Osteocyte (in vitro differentiated cells): ENCODE measurements around the gene GDA. TPM values are rescaled to one million over a fixed set of nuclear protein-coding genes. Genes with fewer than 3 reads are reported as not detected.

Experiments used
- DNase-seq: peaks from one replicate; pipeline ENCODE4 v3.0.0; 2021; ENCODE audit warnings: mixed read lengths; ENCODE audit not compliant: unreplicated experiment; ENCODE audit errors: extremely low spot score
- H3K27ac Mint-ChIP-seq: one replicate; pipeline ENCODE4 v1.8.0; 2021; ENCODE audit warnings: mild to moderate bottlenecking, mixed read lengths; ENCODE audit not compliant: unreplicated experiment
- H3K27me3 Mint-ChIP-seq: one replicate; pipeline ENCODE4 v1.8.0; 2021; ENCODE audit warnings: mixed read lengths; ENCODE audit not compliant: unreplicated experiment
- H3K36me3 Mint-ChIP-seq: one replicate; pipeline ENCODE4 v1.8.0; 2021; ENCODE audit warnings: mixed read lengths; ENCODE audit not compliant: unreplicated experiment
- H3K4me1 Mint-ChIP-seq: one replicate; pipeline ENCODE4 v1.8.0; 2021; ENCODE audit warnings: mixed read lengths; ENCODE audit not compliant: unreplicated experiment
- H3K4me3 Mint-ChIP-seq: one replicate; pipeline ENCODE4 v1.8.0; 2021; ENCODE audit warnings: mild to moderate bottlenecking, moderate library complexity, mixed read lengths; ENCODE audit not compliant: unreplicated experiment
- H3K9me3 Mint-ChIP-seq: one replicate; pipeline ENCODE4 v1.8.0; 2021; ENCODE audit warnings: mixed read lengths; ENCODE audit not compliant: unreplicated experiment
- total RNA-seq: library from RNA; stranded (reverse); gene quantifications from 2 replicates; pipeline ENCODE4 v1.2.1, GENCODE V29; 2021
- TF ChIP-seq, protein P1 (sequence below): fragments of 200-600 bp; sonication (generic); IDR thresholded peaks from 2 replicates; pipeline ENCODE4 v1.5.0; 2021; ENCODE audit warnings: antibody characterized with exemption, mild to moderate bottlenecking, moderate library complexity

Gene GDA
- total RNA-seq, 1 donor from 2014 or later, result not detected

DNA sequence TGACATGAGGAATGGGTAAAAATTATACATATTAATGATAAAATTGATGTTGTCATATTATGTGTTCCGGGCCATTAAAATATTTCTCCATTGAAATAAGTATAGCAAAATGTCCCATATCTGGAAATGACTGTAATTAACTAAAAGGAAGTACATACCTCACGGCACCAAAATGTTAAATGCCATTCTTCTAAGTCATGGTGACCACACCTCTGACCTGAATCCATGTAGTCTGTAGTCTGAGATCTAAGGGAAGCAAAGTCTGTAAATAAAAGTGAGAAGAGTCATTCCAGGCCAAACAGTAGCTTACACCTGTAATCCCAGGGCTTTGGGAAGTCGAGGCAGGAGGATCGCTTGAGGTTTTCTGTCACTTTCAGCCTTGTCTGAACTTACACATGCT, 8.7 kb upstream of the GDA start:
- Mint-ChIP-seq H3K4me1 (no peaks in the 10 kb centered on the region), H3K9me3 (no peaks in the 10 kb centered on the region), H3K27me3 (peaks cover 2% of the 10 kb centered on the region), H3K27ac (no peak overlapping the region), H3K4me3 (no peak overlapping the region), H3K36me3 (no peaks in the 10 kb centered on the region)
- no peak for DNase-seq
- TF ChIP-seq, protein P1, sequence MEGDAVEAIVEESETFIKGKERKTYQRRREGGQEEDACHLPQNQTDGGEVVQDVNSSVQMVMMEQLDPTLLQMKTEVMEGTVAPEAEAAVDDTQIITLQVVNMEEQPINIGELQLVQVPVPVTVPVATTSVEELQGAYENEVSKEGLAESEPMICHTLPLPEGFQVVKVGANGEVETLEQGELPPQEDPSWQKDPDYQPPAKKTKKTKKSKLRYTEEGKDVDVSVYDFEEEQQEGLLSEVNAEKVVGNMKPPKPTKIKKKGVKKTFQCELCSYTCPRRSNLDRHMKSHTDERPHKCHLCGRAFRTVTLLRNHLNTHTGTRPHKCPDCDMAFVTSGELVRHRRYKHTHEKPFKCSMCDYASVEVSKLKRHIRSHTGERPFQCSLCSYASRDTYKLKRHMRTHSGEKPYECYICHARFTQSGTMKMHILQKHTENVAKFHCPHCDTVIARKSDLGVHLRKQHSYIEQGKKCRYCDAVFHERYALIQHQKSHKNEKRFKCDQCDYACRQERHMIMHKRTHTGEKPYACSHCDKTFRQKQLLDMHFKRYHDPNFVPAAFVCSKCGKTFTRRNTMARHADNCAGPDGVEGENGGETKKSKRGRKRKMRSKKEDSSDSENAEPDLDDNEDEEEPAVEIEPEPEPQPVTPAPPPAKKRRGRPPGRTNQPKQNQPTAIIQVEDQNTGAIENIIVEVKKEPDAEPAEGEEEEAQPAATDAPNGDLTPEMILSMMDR, result no peak

DNA sequence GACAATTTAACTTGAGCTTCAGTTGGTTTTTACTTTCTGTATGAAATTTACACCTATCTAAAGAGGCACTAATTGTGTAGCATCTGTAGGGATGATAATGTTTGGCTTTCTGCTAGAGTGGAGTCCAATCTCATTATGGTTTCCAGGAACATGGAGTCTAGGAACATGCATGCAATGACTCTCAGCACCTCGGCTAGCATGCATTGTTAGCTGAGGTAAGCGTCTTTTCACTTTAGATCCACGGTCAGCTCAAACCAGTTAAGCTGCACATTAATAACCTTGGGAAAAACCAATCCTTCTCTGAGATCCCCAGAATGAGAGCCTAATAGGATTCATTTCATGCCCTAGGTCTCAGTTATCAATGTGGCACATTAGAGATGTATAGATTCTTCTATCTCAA, 7.8 kb upstream of the GDA start:
- peaks cover 2% of the 10 kb centered on the region for H3K27me3 Mint-ChIP-seq
- no peak overlapping the region for H3K4me3 Mint-ChIP-seq
- TF ChIP-seq, protein P1, result no peak
- H3K27ac Mint-ChIP-seq, result no peak overlapping the region
- H3K36me3 Mint-ChIP-seq, result no peaks in the 10 kb centered on the region
- H3K9me3 Mint-ChIP-seq, result no peaks in the 10 kb centered on the region
- H3K4me1 Mint-ChIP-seq, result no peaks in the 10 kb centered on the region
- no peak for DNase-seq

DNA sequence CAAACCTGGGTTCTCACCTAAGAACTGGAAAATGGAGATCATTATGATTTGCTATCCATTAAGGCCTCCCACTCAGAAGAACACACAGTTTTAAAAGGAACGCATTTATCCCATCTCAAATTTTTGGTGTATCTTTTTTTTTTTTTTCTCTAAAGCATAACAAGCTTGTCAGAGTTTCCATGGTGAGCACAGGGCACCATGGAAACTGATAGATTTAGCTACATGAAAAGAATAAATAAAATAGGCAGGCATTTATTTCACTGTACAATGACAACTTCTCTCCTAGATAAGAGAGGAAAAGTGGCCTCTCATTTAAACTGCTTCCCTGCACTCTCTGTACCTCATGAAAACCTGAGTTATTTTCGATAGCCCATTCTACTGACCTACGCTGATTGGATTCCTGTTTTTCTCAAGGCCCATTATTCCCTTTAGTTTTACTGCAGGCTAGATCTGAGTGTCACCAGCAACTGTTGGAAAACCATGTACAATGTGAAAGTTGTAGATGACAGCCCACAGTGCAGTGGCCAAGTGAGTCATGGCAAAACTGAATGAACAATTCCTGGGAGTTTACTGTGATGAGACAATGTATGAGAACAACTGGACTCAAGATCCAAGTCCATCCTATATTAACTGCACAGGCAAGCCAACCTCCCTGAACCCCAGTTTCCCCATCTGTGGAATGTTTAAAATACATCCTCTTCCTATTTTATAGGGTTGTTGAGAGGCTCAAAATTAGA, 4.3 kb upstream of the GDA start:
- TF ChIP-seq, protein P1, result no peak
- H3K27ac Mint-ChIP-seq, result no peak overlapping the region
- no peaks in the 10 kb centered on the region for H3K9me3 Mint-ChIP-seq
- DNase-seq, result no peak
- H3K4me1 Mint-ChIP-seq, result no peaks in the 10 kb centered on the region
- H3K27me3 Mint-ChIP-seq, result peaks cover 5% of the 10 kb centered on the region
- no peak overlapping the region for H3K4me3 Mint-ChIP-seq
- H3K36me3 Mint-ChIP-seq, result no peaks in the 10 kb centered on the region

DNA sequence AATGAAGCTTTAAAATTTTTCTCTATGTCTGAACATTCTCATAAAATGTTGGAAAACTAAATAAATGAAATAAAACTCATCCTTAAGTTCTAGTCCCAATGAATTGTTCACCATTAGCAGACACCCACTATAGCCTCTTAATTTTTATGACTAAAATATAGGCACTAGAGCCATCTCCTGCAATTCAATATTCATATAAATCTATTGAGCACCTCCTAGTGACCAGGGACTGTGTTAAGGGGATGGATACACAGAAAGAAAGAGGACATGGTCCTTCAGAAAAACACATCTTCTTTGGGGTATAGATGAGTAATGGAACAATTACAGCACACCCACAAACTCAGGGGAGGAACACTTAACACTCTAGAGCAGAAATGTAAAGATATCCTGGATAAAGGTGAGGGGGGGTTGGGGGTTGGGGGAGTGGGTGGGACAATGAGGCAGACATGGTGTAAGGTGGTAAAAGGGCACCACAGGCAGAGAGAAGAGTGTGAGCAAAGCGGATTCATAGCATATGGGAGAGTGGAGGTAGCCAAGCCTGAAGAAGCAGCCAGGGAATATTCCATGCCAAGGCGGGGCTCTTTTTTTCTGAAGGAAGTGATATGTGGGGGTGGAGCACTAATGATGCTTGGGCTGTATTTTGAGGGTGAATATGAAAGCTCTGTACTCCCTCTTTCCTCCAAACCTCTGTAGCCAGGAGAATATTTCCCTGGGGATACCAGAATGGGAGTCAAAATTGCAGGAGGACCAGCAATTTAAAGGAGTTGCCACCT, 3.3 kb upstream of the GDA start:
- no peaks in the 10 kb centered on the region for H3K9me3 Mint-ChIP-seq
- DNase-seq, result no peak
- no peak overlapping the region for H3K27ac Mint-ChIP-seq
- H3K4me3 Mint-ChIP-seq, result no peak overlapping the region
- H3K4me1 Mint-ChIP-seq, result no peaks in the 10 kb centered on the region
- TF ChIP-seq, protein P1, result no peak
- no peaks in the 10 kb centered on the region for H3K36me3 Mint-ChIP-seq
- peaks cover 10% of the 10 kb centered on the region for H3K27me3 Mint-ChIP-seq

GRCh38 chr9:72147676-72148075, 1.6 kb upstream of the GDA start:
- Mint-ChIP-seq H3K36me3 (no peaks in the 10 kb centered on the region), H3K4me1 (no peaks in the 10 kb centered on the region), H3K4me3 (no peak overlapping the region), H3K27me3 (peaks cover 10% of the 10 kb centered on the region), H3K9me3 (no peaks in the 10 kb centered on the region), H3K27ac (no peak overlapping the region)
- no peak for DNase-seq
- TF ChIP-seq, protein P1, result no peak
